HCT116 (cell line): ENCODE data around the gene LRRK2. TPM values are rescaled to one million over a fixed set of nuclear protein-coding genes. Genes with fewer than 3 reads are reported as not detected.

Experiments used
- ATAC-seq: fragments of 200-7000 bp; cut with Tn5 transposase; 2 replicates; pipeline ENCODE4 v1.9.1; 2020; ENCODE audit warnings: mild to moderate bottlenecking, moderate library complexity
- BruUV-seq: library from RNA; stranded (reverse); fragments of 400-500 nt; replicated peaks from 2 replicates; lab custom pipeline; 2021; lab: Mats Ljungman, UMichigan
- CTCF ChIA-PET: fragments of 300-600 bp; sonication (Branson Sonifier 250); formaldehyde crosslinking; loops from one replicate; lab custom pipeline; 2021; ENCODE audit warnings: antibody characterized with exemption; lab: Charles Lee
- POLR2A ChIA-PET: fragments of 300-600, 350-600 bp; sonication (Branson Sonifier 250); formaldehyde crosslinking; loops from one replicate; lab custom pipeline; 2021; ENCODE audit warnings: antibody characterized with exemption; lab: Charles Lee
- RAD21 ChIA-PET, 2 experiments: fragments of 300-600 bp; sonication (Branson Sonifier 250); formaldehyde crosslinking; loops; one replicate each; lab custom pipeline; 2023; ENCODE audit warnings: low total read pairs in 2 of 2; ENCODE audit not compliant: uncharacterized antibody in 2 of 2, unreplicated experiment in 2 of 2, low non-redundant PET in 1 of 2; lab: Charles Lee
- DNase-seq: peaks from one replicate; pipeline ENCODE4 v3.0.0-alpha.2; 2010; ENCODE audit warnings: low read depth, low spot score
- H2AFZ ChIP-seq: fragments of 200-600 bp; shearing (Covaris generic), sonication (generic); 2 replicates; pipeline ENCODE4 v1.6.1; 2017; ENCODE audit warnings: low read depth, mixed run types, mixed read lengths, antibody characterized with exemption, low read length; ENCODE audit not compliant: poor library complexity, severe bottlenecking
- H3K27ac ChIP-seq: 2 replicates; pipeline ENCODE4 v1.5.1; 2012; ENCODE audit warnings: low read depth, low read length
- H3K27me3 ChIP-seq: fragments of 200-600 bp; sonication (generic); 2 replicates; pipeline ENCODE4 v1.6.1; 2016; ENCODE audit warnings: mixed run types, low read length, mixed read lengths; ENCODE audit not compliant: insufficient read depth
- H3K36me3 ChIP-seq, 2 experiments: fragments of 200-500 bp in 1 of 2; fragments of 200-600 bp in 1 of 2; sonication (Bioruptor generic) in 1 of 2; sonication (generic) in 1 of 2; 2 replicates each; pipeline versions ENCODE4 v1.5.1 to v1.6.1; 2014 to 2016; ENCODE audit warnings: low read length in 2 of 2, inconsistent platforms in 1 of 2, mixed read lengths in 1 of 2, mixed run types in 1 of 2; ENCODE audit not compliant: insufficient read depth in 2 of 2, control insufficient read depth in 1 of 2
- H3K4me1 ChIP-seq, 2 experiments: fragments of 200-600 bp in 1 of 2; sonication (generic) in 1 of 2; 2 replicates each; pipeline versions ENCODE4 v1.5.1 to v1.6.1; 2012 to 2017; ENCODE audit warnings: low read length in 2 of 2, inconsistent platforms in 1 of 2, mild to moderate bottlenecking in 1 of 2, mixed read lengths in 1 of 2, mixed run types in 1 of 2, moderate library complexity in 1 of 2; ENCODE audit not compliant: insufficient read depth in 2 of 2, control insufficient read depth in 1 of 2
- H3K4me2 ChIP-seq: fragments of 200-600 bp; sonication (generic); 2 replicates; pipeline ENCODE4 v1.6.1; 2017; ENCODE audit warnings: mixed run types, low read length, mixed read lengths
- H3K4me3 ChIP-seq, 2 experiments: fragments of 200-600 bp in 1 of 2; sonication (generic) in 1 of 2; replicated peaks in 1 of 2; 2 replicates each; pipeline ENCODE4 v1.5.1; 2011 to 2016; ENCODE audit warnings: low read length in 2 of 2, control low read depth in 1 of 2, low read depth in 1 of 2, mild to moderate bottlenecking in 1 of 2, mixed read lengths in 1 of 2, mixed run types in 1 of 2
- H3K79me2 ChIP-seq: fragments of 200-600 bp; sonication (generic); 2 replicates; pipeline ENCODE4 v1.6.1; 2017; ENCODE audit warnings: mild to moderate bottlenecking, mixed run types, low read length, moderate library complexity, mixed read lengths; ENCODE audit not compliant: insufficient read depth
- H3K9ac ChIP-seq: fragments of 200-600 bp; sonication (generic); 2 replicates; pipeline ENCODE4 v1.6.1; 2016; ENCODE audit warnings: low read length, mixed read lengths
- H3K9me2 ChIP-seq: fragments of 200-600 bp; sonication (generic), shearing (Covaris generic); 2 replicates; pipeline ENCODE4 v1.6.1; 2017; ENCODE audit warnings: mixed run types, mild to moderate bottlenecking, moderate library complexity; ENCODE audit not compliant: insufficient read depth
- H3K9me3 ChIP-seq, 2 experiments: fragments of 200-500 bp in 1 of 2; fragments of 200-600 bp in 1 of 2; sonication (Bioruptor generic) in 1 of 2; sonication (generic) in 1 of 2; 2 replicates each; pipeline ENCODE4 v1.6.1; 2014 to 2017; ENCODE audit warnings: low read length in 2 of 2, mixed read lengths in 2 of 2, inconsistent platforms in 1 of 2, low read depth in 1 of 2, mild to moderate bottlenecking in 1 of 2, mixed run types in 1 of 2, moderate library complexity in 1 of 2; ENCODE audit not compliant: control insufficient read depth in 1 of 2, insufficient read depth in 1 of 2
- H4K20me1 ChIP-seq: fragments of 200-600 bp; sonication (generic), shearing (Covaris generic); 2 replicates; pipeline ENCODE4 v1.6.1; 2017; ENCODE audit warnings: mixed run types, mild to moderate bottlenecking, moderate library complexity; ENCODE audit not compliant: insufficient read depth
- CBX3 ChIP-seq: IDR thresholded peaks from 2 replicates; pipeline ENCODE4 v1.6.1; 2012; ENCODE audit warnings: low read depth
- CTCF ChIP-seq, 3 experiments: fragments of 200-600 bp in 1 of 3; sonication (generic) in 1 of 3; IDR thresholded peaks in 2 of 3; conservative IDR thresholded peaks in 1 of 3; 2 replicates each; pipeline ENCODE4 v1.5.1; 2012 to 2017; ENCODE audit warnings: low read depth in 2 of 3, low read length in 2 of 3, antibody characterized with exemption in 1 of 3, borderline replicate concordance in 1 of 3, control low read depth in 1 of 3, mild to moderate bottlenecking in 1 of 3, mixed read lengths in 1 of 3, mixed run types in 1 of 3, moderate library complexity in 1 of 3; ENCODE audit not compliant: insufficient read depth in 1 of 3
- ELF1 ChIP-seq: IDR thresholded peaks from 2 replicates; pipeline ENCODE4 v1.6.1; 2012; ENCODE audit warnings: low read depth, borderline replicate concordance
- EZH2 ChIP-seq: fragments of 200-600 bp; sonication (generic); IDR thresholded peaks from 2 replicates; pipeline ENCODE4 v1.6.1; 2017; ENCODE audit warnings: antibody characterized with exemption, mixed run types
- EZH2phosphoT487 ChIP-seq: fragments of 200-600 bp; IDR thresholded peaks from 2 replicates; pipeline ENCODE4 v1.6.1; 2018; ENCODE audit warnings: antibody characterized with exemption, borderline replicate concordance
- FOSL1 ChIP-seq: IDR thresholded peaks from 2 replicates; pipeline ENCODE4 v1.6.1; 2012; ENCODE audit warnings: low read depth
- JUND ChIP-seq: IDR thresholded peaks from 2 replicates; pipeline ENCODE4 v1.6.1; 2012
- POLR2AphosphoS5 ChIP-seq: IDR thresholded peaks from 2 replicates; pipeline ENCODE4 v1.6.1; 2011; ENCODE audit warnings: mild to moderate bottlenecking, low read depth, low read length, moderate library complexity
- SIN3A ChIP-seq: IDR thresholded peaks from 2 replicates; pipeline ENCODE4 v1.6.1; 2012; ENCODE audit warnings: low read depth
- SRF ChIP-seq: IDR thresholded peaks from 2 replicates; pipeline ENCODE4 v1.6.1; 2012; ENCODE audit warnings: low read depth
- TCF7L2 ChIP-seq: IDR thresholded peaks from 2 replicates; pipeline ENCODE4 v1.7.0; 2011; ENCODE audit warnings: borderline replicate concordance, inconsistent platforms; ENCODE audit not compliant: insufficient read depth, insufficient read length; ENCODE audit errors: extremely low read depth
- ZFX ChIP-seq: fragments of 450-650 bp; IDR thresholded peaks from 2 replicates; pipeline ENCODE4 v1.6.1; 2017
- intact Hi-C: fragments of 100-400 bp; cut with micrococcal nuclease; formaldehyde crosslinking; loops from 2 replicates; pipeline ENCODE4 v1.10.0; 2022
- total RNA-seq: library from RNA; stranded (reverse); gene quantifications from one replicate; pipeline ENCODE4 v1.2.1, GENCODE V29; 2021; ENCODE audit not compliant: unreplicated experiment

LRRK2 gene
- total RNA-seq, 1 experiment from 2014 or later: 0.20 TPM

- Histone ChIP-seq H3K27ac (no peak overlapping the region), H3K9me3 (no peaks in the 10 kb centered on the region), H3K27me3 (no peaks in the 10 kb centered on the region), H3K79me2 (no peaks in the 10 kb centered on the region), H3K4me3 (no peak overlapping the region), H3K4me1 (no peaks in the 10 kb centered on the region), H3K9ac (no peak overlapping the region), H3K4me2 (no peak overlapping the region), H3K9me2 (no peaks in the 10 kb centered on the region), H2AFZ (no peak overlapping the region), H4K20me1 (no peaks in the 10 kb centered on the region), H3K36me3 (no peaks in the 10 kb centered on the region)
- ATAC-seq (no peak), DNase-seq (no peak)
- TF ChIP-seq JUND (no peak), SIN3A (no peak), POLR2AphosphoS5 (no peak), CBX3 (no peak), TCF7L2 (no peak), FOSL1 (no peak)
- BruUV-seq: no TSS peak
- intact Hi-C loops: no loop called here
- POLR2A ChIA-PET: no interaction called here
- CTCF ChIA-PET: no interaction called here
- RAD21 ChIA-PET: no interaction called here
Measured at GRCh38 chr12:40178701-40179100, 46.1 kb upstream of the LRRK2 start.

DNA sequence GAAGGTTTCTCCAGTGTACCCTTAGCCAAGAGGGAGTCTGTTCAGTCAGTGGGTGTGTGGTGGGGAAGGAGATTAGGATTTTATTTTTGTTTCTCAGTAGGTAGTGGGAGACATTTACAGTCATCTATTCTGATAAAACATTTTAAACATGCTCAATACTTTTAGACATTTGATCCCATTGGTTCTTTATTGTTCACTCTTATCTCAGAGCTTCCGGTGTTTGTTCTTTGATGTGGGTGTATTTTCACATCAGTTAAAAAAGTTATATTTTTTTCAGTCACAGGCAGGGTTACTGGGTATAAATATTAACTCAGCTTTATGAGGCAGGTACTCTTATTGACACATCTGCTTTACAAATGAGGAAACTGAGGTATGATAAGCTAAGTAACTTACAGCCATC lies 43.3 kb upstream of the LRRK2 start:
- intact Hi-C loops: no loop called here
- TF ChIP-seq JUND (no peak), EZH2 (no peak), ZFX (no peak), CTCF (IDR thresholded peaks at IDR 0.05 in 2 of 3, conservative IDR thresholded peaks at IDR 0.05 in 1 of 3; ENCODE audit: borderline replicate concordance in 1 of 3, insufficient read depth in 1 of 3, low read depth in 2 of 3, low read length in 2 of 3) (no peak), CBX3 (no peak), SIN3A (no peak), SRF (no peak), ELF1 (no peak), EZH2phosphoT487 (no peak), TCF7L2 (no peak)
- TF ChIP-seq, all 23 proteins: peak for 0
- no peak for DNase-seq
- Histone ChIP-seq H3K27me3 (no peaks in the 10 kb centered on the region), H3K4me2 (no peak overlapping the region), H3K9ac (no peak overlapping the region), H3K4me1 (no peaks in the 10 kb centered on the region), H3K36me3 (no peaks in the 10 kb centered on the region), H3K9me3 (no peaks in the 10 kb centered on the region), H3K4me3 (no peak overlapping the region), H2AFZ (no peak overlapping the region), H4K20me1 (no peaks in the 10 kb centered on the region), H3K27ac (no peak overlapping the region), H3K9me2 (no peaks in the 10 kb centered on the region), H3K79me2 (no peaks in the 10 kb centered on the region)
- ChIA-PET POLR2A (no interaction called here), RAD21 (no interaction called here), CTCF (no interaction called here)
- no TSS peak for BruUV-seq
- ATAC-seq: no peak
